HepG2 (cell line): Measurements from ENCODE around the gene SPATS2. TPM values are rescaled to one million over a fixed set of nuclear protein-coding genes. Genes with fewer than 3 reads are reported as not detected.

Source experiments
- ATAC-seq: fragments of 200-7000 bp; cut with Tn5 transposase; 3 replicates; pipeline ENCODE4 v1.9.1; 2020; ENCODE audit warnings: mild to moderate bottlenecking, moderate library complexity
- BruUV-seq: library from RNA; stranded (reverse); fragments of 400-500 nt; replicated peaks from 2 replicates; lab custom pipeline; 2021; lab: Mats Ljungman, UMichigan
- CTCF ChIA-PET: fragments of 300-600 bp; formaldehyde crosslinking; extraction: SDS; loops from one replicate; lab custom pipeline; 2021; ENCODE audit warnings: low total read pairs, inconsistent platforms, low intra/inter-chr PET ratio; lab: Yijun Ruan, JAX
- POLR2A ChIA-PET: fragments of 350-600 bp; sonication (Branson Sonifier 250); formaldehyde crosslinking; loops from one replicate; lab custom pipeline; 2020; ENCODE audit warnings: antibody characterized with exemption, inconsistent platforms; lab: Yijun Ruan, JAX
- DNase-seq: peaks from one replicate; pipeline ENCODE4 v3.0.0-alpha.2; 2015; ENCODE audit warnings: low spot score
- FAIRE-seq: peaks from 3 replicates; lab custom pipeline; 2011; peaks lifted over from hg19 to GRCh38; lab: Jason Lieb, UNC
- H2AFZ ChIP-seq: one replicate; pipeline ENCODE4 v1.6.1; 2011; ENCODE audit warnings: low read length, inconsistent platforms
- H3K27ac ChIP-seq: fragments of 300-600 bp; 3 replicates; pipeline ENCODE4 v1.8.0; 2011; ENCODE audit warnings: mixed run types, mild to moderate bottlenecking, mixed read lengths, low read length, inconsistent platforms; ENCODE audit not compliant: insufficient read depth; ENCODE audit errors: extremely low read length
- H3K27me3 ChIP-seq, 2 experiments: fragments of 200-600 bp in 1 of 2; 2 replicates in 1 of 2; 3 replicates in 1 of 2; pipeline versions ENCODE4 v1.6.0 to v1.8.0; 2011; ENCODE audit warnings: low read length in 2 of 2, mild to moderate bottlenecking in 2 of 2, moderate library complexity in 2 of 2, inconsistent platforms in 1 of 2; ENCODE audit not compliant: insufficient read depth in 2 of 2, control insufficient read depth in 1 of 2
- H3K36me3 ChIP-seq, 2 experiments: fragments of 200-600 bp in 1 of 2; replicated peaks in 1 of 2; 2 replicates in 1 of 2; 3 replicates in 1 of 2; pipeline versions ENCODE4 v1.5.1 to v1.8.0; 2011; ENCODE audit warnings: low read length in 2 of 2, inconsistent platforms in 1 of 2; ENCODE audit not compliant: insufficient read depth in 2 of 2, control insufficient read depth in 1 of 2
- H3K4me1 ChIP-seq: 2 replicates; pipeline ENCODE4 v1.5.1; 2012; ENCODE audit warnings: low read length, inconsistent platforms; ENCODE audit not compliant: insufficient read depth
- H3K4me2 ChIP-seq: 2 replicates; pipeline ENCODE4 v1.6.0; 2011; ENCODE audit warnings: low read depth, low read length, inconsistent platforms
- H3K4me3 ChIP-seq, 3 experiments: fragments of 200-600 bp in 1 of 3; sonication (generic), shearing (Covaris generic) in 1 of 3; replicated peaks in 1 of 3; 2 replicates each; pipeline ENCODE4 v1.5.1; 2011 to 2016; ENCODE audit warnings: low read length in 3 of 3, inconsistent platforms in 2 of 3, low read depth in 2 of 3, mild to moderate bottlenecking in 2 of 3, control low read depth in 1 of 3, mixed read lengths in 1 of 3; ENCODE audit not compliant: insufficient read depth in 1 of 3
- H3K79me2 ChIP-seq: one replicate; pipeline ENCODE4 v1.6.1; 2011; ENCODE audit warnings: low read length, inconsistent platforms; ENCODE audit not compliant: insufficient read depth
- H3K9ac ChIP-seq: 2 replicates; pipeline ENCODE4 v1.6.0; 2011; ENCODE audit warnings: mild to moderate bottlenecking, low read depth, low read length, inconsistent platforms; ENCODE audit not compliant: insufficient read depth
- H3K9me3 ChIP-seq: 2 replicates; pipeline ENCODE4 v1.5.1; 2012; ENCODE audit warnings: mild to moderate bottlenecking, low read length
- H4K20me1 ChIP-seq: 2 replicates; pipeline ENCODE4 v1.6.0; 2011; ENCODE audit warnings: inconsistent platforms, mild to moderate bottlenecking, low read length, moderate library complexity; ENCODE audit not compliant: insufficient read depth
- TFDP1 ChIP-seq: IDR thresholded peaks from 2 replicates; pipeline ENCODE4 v1.6.1; 2016; ENCODE audit warnings: missing compliant biosample characterization, missing genetic modification reagents, borderline replicate concordance
- ZBTB40 ChIP-seq, 2 experiments: fragments of 450-650 bp in 1 of 2; sonication (generic) in 1 of 2; formaldehyde crosslinking in 1 of 2; IDR thresholded peaks; 2 replicates each; pipeline versions ENCODE4 v1.6.1 to v1.8.0; 2016 to 2022; ENCODE audit warnings: antibody characterized with exemption in 1 of 2, mild to moderate bottlenecking in 1 of 2, missing genetic modification reagents in 1 of 2
- ZNF569 ChIP-seq: sonication (generic); formaldehyde crosslinking; IDR thresholded peaks from 2 replicates; pipeline ENCODE4 v1.5.0; 2020; ENCODE audit warnings: mild to moderate bottlenecking, missing genetic modification reagents, moderate library complexity, borderline replicate concordance
- in situ Hi-C: cut with HindIII; loops from 2 replicates; pipeline ENCODE4 v1.10.0; 2017; ENCODE audit warnings: low pct_unique_long_range_greater_than_20kb; ENCODE audit not compliant: extremely low pct_ligation_motif_present
- intact Hi-C: fragments of 100-400 bp; cut with micrococcal nuclease; formaldehyde crosslinking; loops from one replicate; pipeline ENCODE4 v1.10.0; 2022; ENCODE audit not compliant: unreplicated experiment
- polyA plus RNA-seq, 8 experiments: library from polyadenylated mRNA; depleted of rRNA in 3 of 8; stranded (reverse) in 7 of 8; unstranded in 1 of 8; fragments of >200 nt; fragmentation: Illumina TruSeq in 4 of 8; extraction: Trizol in 4 of 8; gene quantifications; 2 replicates each; pipeline versions ENCODE4 v1.2.1 to v1.2.3, GENCODE V29; 2011 to 2016; ENCODE audit warnings: low read depth in 4 of 8, missing spikeins in 1 of 8, mixed read lengths in 1 of 8; ENCODE audit not compliant: insufficient read depth in 1 of 8
- total RNA-seq, 5 experiments: library from RNA; depleted of rRNA; stranded (reverse); fragments of >200 nt; fragmentation: Illumina TruSeq; extraction: Trizol; gene quantifications; 2 replicates each; pipeline ENCODE4 v1.2.3, GENCODE V29; 2016; ENCODE audit warnings: low read depth in 1 of 5

Gene SPATS2
- total and polyA plus RNA-seq, 2 of the 13 experiments (the other 11 are each of a cell fraction or from before 2014, with no cell fraction given), result 19.3 to 28.1 TPM

GRCh38 chr12:49404956-49405355 lies 37.7 kb downstream of the SPATS2 start:
- H3K9me3 ChIP-seq, result no peaks in the 10 kb centered on the region
- intact Hi-C loops, result no loop called here
- no peaks in the 10 kb centered on the region for H4K20me1 ChIP-seq
- peaks cover 45% of the 10 kb centered on the region for H3K4me1 ChIP-seq
- ATAC-seq, result no peak
- no TSS peak for BruUV-seq
- H3K4me2 ChIP-seq, result no peak overlapping the region
- in situ Hi-C loops, result no loop called here
- FAIRE-seq, result no peak
- no peaks in the 10 kb centered on the region for H3K27me3 ChIP-seq
- no peak for DNase-seq
- H3K79me2 ChIP-seq, result peaks cover 30% of the 10 kb centered on the region
- no peak for TF ChIP-seq TFDP1 (CRISPR knock-in tag)
- no peak for TF ChIP-seq ZBTB40 (IDR thresholded peaks at IDR 0.05)
- no peak for TF ChIP-seq ZBTB40 (CRISPR knock-in tag; IDR thresholded peaks at IDR 0.05)
- no peak for TF ChIP-seq ZNF569
- TF ChIP-seq, all 625 proteins: peak for 0
- Histone ChIP-seq H3K9ac (no peak overlapping the region), H3K27ac (no peak overlapping the region), H3K36me3 (peaks cover 1 to 2% of the 10 kb centered on the region in 2 experiments; a peak in 1 of 5 replicates), H2AFZ (no peak overlapping the region), H3K4me3 (no peak overlapping the region)
- POLR2A ChIA-PET, result no interaction called here
- CTCF ChIA-PET, result no interaction called here
